MM.1S (cell line): ENCODE data around the gene CCKAR.

Source experiments
- EZH2 ChIP-seq: fragments of 300-600 bp; sonication (generic); optimal IDR thresholded peaks from 2 replicates; pipeline ENCODE3; 2017; ENCODE audit warnings: low read depth, mild to moderate bottlenecking, antibody characterized with exemption, low read length, mixed read lengths
- EZH2phosphoT487 ChIP-seq: fragments of 300-600 bp; sonication (generic); IDR thresholded peaks from 2 replicates; pipeline ENCODE4 v1.6.1; 2018; ENCODE audit warnings: antibody characterized with exemption, low read length
- TF ChIP-seq, protein P1 (sequence below): fragments of 300-600 bp; sonication (generic); IDR thresholded peaks from 2 replicates; pipeline ENCODE4 v1.5.1; 2016; ENCODE audit warnings: antibody characterized with exemption, low read length, mixed read lengths

DNA sequence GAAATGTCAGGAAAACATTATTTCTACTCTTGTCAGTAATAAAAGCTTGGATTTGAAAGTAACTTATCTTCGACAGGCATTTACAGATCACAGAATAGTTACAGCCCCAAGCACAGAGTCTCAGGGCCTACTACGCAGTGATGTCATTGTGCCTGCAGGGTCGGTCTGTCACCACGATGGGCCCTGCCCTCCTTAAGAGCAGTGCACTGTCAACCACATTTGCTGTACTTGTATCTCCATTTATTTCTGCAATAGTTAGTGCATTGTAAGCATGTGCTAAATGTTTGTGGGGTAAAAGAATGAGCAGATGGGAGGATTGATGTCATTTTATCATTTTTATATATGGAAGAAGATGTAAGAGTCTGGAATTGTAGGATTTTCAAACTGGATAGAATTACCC lies 13.6 kb upstream of the CCKAR start:
- TF ChIP-seq, protein P1, sequence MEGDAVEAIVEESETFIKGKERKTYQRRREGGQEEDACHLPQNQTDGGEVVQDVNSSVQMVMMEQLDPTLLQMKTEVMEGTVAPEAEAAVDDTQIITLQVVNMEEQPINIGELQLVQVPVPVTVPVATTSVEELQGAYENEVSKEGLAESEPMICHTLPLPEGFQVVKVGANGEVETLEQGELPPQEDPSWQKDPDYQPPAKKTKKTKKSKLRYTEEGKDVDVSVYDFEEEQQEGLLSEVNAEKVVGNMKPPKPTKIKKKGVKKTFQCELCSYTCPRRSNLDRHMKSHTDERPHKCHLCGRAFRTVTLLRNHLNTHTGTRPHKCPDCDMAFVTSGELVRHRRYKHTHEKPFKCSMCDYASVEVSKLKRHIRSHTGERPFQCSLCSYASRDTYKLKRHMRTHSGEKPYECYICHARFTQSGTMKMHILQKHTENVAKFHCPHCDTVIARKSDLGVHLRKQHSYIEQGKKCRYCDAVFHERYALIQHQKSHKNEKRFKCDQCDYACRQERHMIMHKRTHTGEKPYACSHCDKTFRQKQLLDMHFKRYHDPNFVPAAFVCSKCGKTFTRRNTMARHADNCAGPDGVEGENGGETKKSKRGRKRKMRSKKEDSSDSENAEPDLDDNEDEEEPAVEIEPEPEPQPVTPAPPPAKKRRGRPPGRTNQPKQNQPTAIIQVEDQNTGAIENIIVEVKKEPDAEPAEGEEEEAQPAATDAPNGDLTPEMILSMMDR, result no peak
- no peak for TF ChIP-seq EZH2
- no peak for TF ChIP-seq EZH2phosphoT487
